HCT116 (cell line): Measurements from ENCODE around the gene HTR1E. TPM values are rescaled to one million over a fixed set of nuclear protein-coding genes. Genes with fewer than 3 reads are reported as not detected.

ENCODE experiments used
- ATAC-seq: fragments of 200-7000 bp; cut with Tn5 transposase; 2 replicates; pipeline ENCODE4 v1.9.1; 2020; ENCODE audit warnings: mild to moderate bottlenecking, moderate library complexity
- BruUV-seq: library from RNA; stranded (reverse); fragments of 400-500 nt; replicated peaks from 2 replicates; lab custom pipeline; 2021; lab: Mats Ljungman, UMichigan
- CTCF ChIA-PET: fragments of 300-600 bp; sonication (Branson Sonifier 250); formaldehyde crosslinking; loops from one replicate; lab custom pipeline; 2021; ENCODE audit warnings: antibody characterized with exemption; lab: Charles Lee
- POLR2A ChIA-PET: fragments of 300-600, 350-600 bp; sonication (Branson Sonifier 250); formaldehyde crosslinking; loops from one replicate; lab custom pipeline; 2021; ENCODE audit warnings: antibody characterized with exemption; lab: Charles Lee
- RAD21 ChIA-PET, 2 experiments: fragments of 300-600 bp; sonication (Branson Sonifier 250); formaldehyde crosslinking; loops; one replicate each; lab custom pipeline; 2023; ENCODE audit warnings: low total read pairs in 2 of 2; ENCODE audit not compliant: uncharacterized antibody in 2 of 2, unreplicated experiment in 2 of 2, low non-redundant PET in 1 of 2; lab: Charles Lee
- DNase-seq: peaks from one replicate; pipeline ENCODE4 v3.0.0-alpha.2; 2010; ENCODE audit warnings: low read depth, low spot score
- H2AFZ ChIP-seq: fragments of 200-600 bp; shearing (Covaris generic), sonication (generic); 2 replicates; pipeline ENCODE4 v1.6.1; 2017; ENCODE audit warnings: low read depth, mixed run types, mixed read lengths, antibody characterized with exemption, low read length; ENCODE audit not compliant: poor library complexity, severe bottlenecking
- H3K27ac ChIP-seq: 2 replicates; pipeline ENCODE4 v1.5.1; 2012; ENCODE audit warnings: low read depth, low read length
- H3K27me3 ChIP-seq: fragments of 200-600 bp; sonication (generic); 2 replicates; pipeline ENCODE4 v1.6.1; 2016; ENCODE audit warnings: mixed run types, low read length, mixed read lengths; ENCODE audit not compliant: insufficient read depth
- H3K36me3 ChIP-seq, 2 experiments: fragments of 200-500 bp in 1 of 2; fragments of 200-600 bp in 1 of 2; sonication (Bioruptor generic) in 1 of 2; sonication (generic) in 1 of 2; 2 replicates each; pipeline versions ENCODE4 v1.5.1 to v1.6.1; 2014 to 2016; ENCODE audit warnings: low read length in 2 of 2, inconsistent platforms in 1 of 2, mixed read lengths in 1 of 2, mixed run types in 1 of 2; ENCODE audit not compliant: insufficient read depth in 2 of 2, control insufficient read depth in 1 of 2
- H3K4me1 ChIP-seq, 2 experiments: fragments of 200-600 bp in 1 of 2; sonication (generic) in 1 of 2; 2 replicates each; pipeline versions ENCODE4 v1.5.1 to v1.6.1; 2012 to 2017; ENCODE audit warnings: low read length in 2 of 2, inconsistent platforms in 1 of 2, mild to moderate bottlenecking in 1 of 2, mixed read lengths in 1 of 2, mixed run types in 1 of 2, moderate library complexity in 1 of 2; ENCODE audit not compliant: insufficient read depth in 2 of 2, control insufficient read depth in 1 of 2
- H3K4me2 ChIP-seq: fragments of 200-600 bp; sonication (generic); 2 replicates; pipeline ENCODE4 v1.6.1; 2017; ENCODE audit warnings: mixed run types, low read length, mixed read lengths
- H3K4me3 ChIP-seq, 2 experiments: fragments of 200-600 bp in 1 of 2; sonication (generic) in 1 of 2; replicated peaks in 1 of 2; 2 replicates each; pipeline ENCODE4 v1.5.1; 2011 to 2016; ENCODE audit warnings: low read length in 2 of 2, control low read depth in 1 of 2, low read depth in 1 of 2, mild to moderate bottlenecking in 1 of 2, mixed read lengths in 1 of 2, mixed run types in 1 of 2
- H3K79me2 ChIP-seq: fragments of 200-600 bp; sonication (generic); 2 replicates; pipeline ENCODE4 v1.6.1; 2017; ENCODE audit warnings: mild to moderate bottlenecking, mixed run types, low read length, moderate library complexity, mixed read lengths; ENCODE audit not compliant: insufficient read depth
- H3K9ac ChIP-seq: fragments of 200-600 bp; sonication (generic); 2 replicates; pipeline ENCODE4 v1.6.1; 2016; ENCODE audit warnings: low read length, mixed read lengths
- H3K9me2 ChIP-seq: fragments of 200-600 bp; sonication (generic), shearing (Covaris generic); 2 replicates; pipeline ENCODE4 v1.6.1; 2017; ENCODE audit warnings: mixed run types, mild to moderate bottlenecking, moderate library complexity; ENCODE audit not compliant: insufficient read depth
- H3K9me3 ChIP-seq, 2 experiments: fragments of 200-500 bp in 1 of 2; fragments of 200-600 bp in 1 of 2; sonication (Bioruptor generic) in 1 of 2; sonication (generic) in 1 of 2; 2 replicates each; pipeline ENCODE4 v1.6.1; 2014 to 2017; ENCODE audit warnings: low read length in 2 of 2, mixed read lengths in 2 of 2, inconsistent platforms in 1 of 2, low read depth in 1 of 2, mild to moderate bottlenecking in 1 of 2, mixed run types in 1 of 2, moderate library complexity in 1 of 2; ENCODE audit not compliant: control insufficient read depth in 1 of 2, insufficient read depth in 1 of 2
- H4K20me1 ChIP-seq: fragments of 200-600 bp; sonication (generic), shearing (Covaris generic); 2 replicates; pipeline ENCODE4 v1.6.1; 2017; ENCODE audit warnings: mixed run types, mild to moderate bottlenecking, moderate library complexity; ENCODE audit not compliant: insufficient read depth
- CEBPB ChIP-seq: IDR thresholded peaks from 2 replicates; pipeline ENCODE4 v1.6.1; 2012; ENCODE audit warnings: low read depth
- EGR1 ChIP-seq: IDR thresholded peaks from 2 replicates; pipeline ENCODE4 v1.6.1; 2012; ENCODE audit warnings: low read depth
- EZH2 ChIP-seq: fragments of 200-600 bp; sonication (generic); IDR thresholded peaks from 2 replicates; pipeline ENCODE4 v1.6.1; 2017; ENCODE audit warnings: antibody characterized with exemption, mixed run types
- EZH2phosphoT487 ChIP-seq: fragments of 200-600 bp; IDR thresholded peaks from 2 replicates; pipeline ENCODE4 v1.6.1; 2018; ENCODE audit warnings: antibody characterized with exemption, borderline replicate concordance
- FOSL1 ChIP-seq: IDR thresholded peaks from 2 replicates; pipeline ENCODE4 v1.6.1; 2012; ENCODE audit warnings: low read depth
- JUND ChIP-seq: IDR thresholded peaks from 2 replicates; pipeline ENCODE4 v1.6.1; 2012
- POLR2A ChIP-seq: IDR thresholded peaks from 2 replicates; pipeline ENCODE4 v1.7.0; 2011; ENCODE audit warnings: borderline replicate concordance; ENCODE audit not compliant: insufficient read depth, insufficient read length; ENCODE audit errors: extremely low read depth
- POLR2AphosphoS5 ChIP-seq: IDR thresholded peaks from 2 replicates; pipeline ENCODE4 v1.6.1; 2011; ENCODE audit warnings: mild to moderate bottlenecking, low read depth, low read length, moderate library complexity
- SRF ChIP-seq: IDR thresholded peaks from 2 replicates; pipeline ENCODE4 v1.6.1; 2012; ENCODE audit warnings: low read depth
- ZFX ChIP-seq: fragments of 450-650 bp; IDR thresholded peaks from 2 replicates; pipeline ENCODE4 v1.6.1; 2017
- intact Hi-C: fragments of 100-400 bp; cut with micrococcal nuclease; formaldehyde crosslinking; loops from 2 replicates; pipeline ENCODE4 v1.10.0; 2022
- total RNA-seq: library from RNA; stranded (reverse); gene quantifications from one replicate; pipeline ENCODE4 v1.2.1, GENCODE V29; 2021; ENCODE audit not compliant: unreplicated experiment
- TF ChIP-seq, protein P1 (sequence below), 3 experiments: fragments of 200-600 bp in 1 of 3; sonication (generic) in 1 of 3; IDR thresholded peaks in 2 of 3; conservative IDR thresholded peaks in 1 of 3; 2 replicates each; pipeline ENCODE4 v1.5.1; 2012 to 2017; ENCODE audit warnings: low read depth in 2 of 3, low read length in 2 of 3, antibody characterized with exemption in 1 of 3, borderline replicate concordance in 1 of 3, control low read depth in 1 of 3, mild to moderate bottlenecking in 1 of 3, mixed read lengths in 1 of 3, mixed run types in 1 of 3, moderate library complexity in 1 of 3; ENCODE audit not compliant: insufficient read depth in 1 of 3

Gene HTR1E
- total RNA-seq, 1 experiment from 2014 or later, result not detected

DNA sequence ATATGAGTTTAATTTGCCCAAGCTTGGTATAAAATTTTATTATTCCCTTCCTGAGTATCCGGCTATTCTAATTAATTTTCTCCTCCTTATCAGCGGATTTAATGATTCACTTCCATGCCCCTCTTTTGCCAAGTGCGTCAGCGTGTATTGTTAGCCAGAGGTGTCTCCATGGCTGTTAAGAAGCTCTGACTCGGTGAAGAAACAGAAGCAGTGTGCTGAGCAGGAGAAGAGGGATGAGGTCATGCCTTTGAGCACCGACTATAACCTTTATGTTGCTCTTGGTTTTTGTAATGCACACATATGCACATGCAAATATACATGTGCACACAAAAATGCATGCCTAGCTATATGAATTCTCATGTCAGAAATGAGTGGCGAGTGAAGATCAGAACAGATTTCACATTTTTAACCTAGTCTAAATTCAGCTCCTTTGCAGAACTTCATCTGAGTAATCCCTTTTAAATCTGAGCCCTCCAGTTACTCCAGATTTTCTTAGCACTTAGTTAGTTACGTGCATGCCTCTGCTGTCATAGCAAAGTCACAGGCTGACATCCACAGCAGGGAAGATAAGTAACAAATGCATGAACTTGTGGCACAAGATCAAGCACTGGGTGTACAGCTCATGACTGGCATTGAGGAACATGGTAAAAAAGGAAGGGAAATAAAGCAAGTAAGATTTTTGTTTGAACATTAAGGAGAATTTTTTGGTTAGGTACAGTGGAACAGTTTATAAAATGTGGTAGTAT, 24.3 kb downstream of the HTR1E start:
- no peak overlapping the region for H2AFZ ChIP-seq
- no peak overlapping the region for H3K9ac ChIP-seq
- ATAC-seq (no peak), DNase-seq (no peak)
- POLR2A ChIA-PET, result no interaction called here
- CTCF ChIA-PET, result no interaction called here
- no peaks in the 10 kb centered on the region for H3K4me1 ChIP-seq
- H3K27me3 ChIP-seq, result no peaks in the 10 kb centered on the region
- H3K79me2 ChIP-seq, result no peaks in the 10 kb centered on the region
- no TSS peak for BruUV-seq
- intact Hi-C loops, result no loop called here
- H3K4me3 ChIP-seq, result no peak overlapping the region
- no peak overlapping the region for H3K27ac ChIP-seq
- no peaks in the 10 kb centered on the region for H3K36me3 ChIP-seq
- H3K9me2 ChIP-seq, result no peaks in the 10 kb centered on the region
- no peaks in the 10 kb centered on the region for H3K9me3 ChIP-seq
- H3K4me2 ChIP-seq, result no peak overlapping the region
- RAD21 ChIA-PET, result no interaction called here
- H4K20me1 ChIP-seq, result no peaks in the 10 kb centered on the region
- TF ChIP-seq POLR2AphosphoS5 (no peak), EGR1 (no peak), CEBPB (no peak), JUND (no peak), EZH2phosphoT487 (no peak), SRF (no peak), EZH2 (no peak), FOSL1 (no peak), POLR2A (no peak), ZFX (no peak)
- TF ChIP-seq, protein P1, sequence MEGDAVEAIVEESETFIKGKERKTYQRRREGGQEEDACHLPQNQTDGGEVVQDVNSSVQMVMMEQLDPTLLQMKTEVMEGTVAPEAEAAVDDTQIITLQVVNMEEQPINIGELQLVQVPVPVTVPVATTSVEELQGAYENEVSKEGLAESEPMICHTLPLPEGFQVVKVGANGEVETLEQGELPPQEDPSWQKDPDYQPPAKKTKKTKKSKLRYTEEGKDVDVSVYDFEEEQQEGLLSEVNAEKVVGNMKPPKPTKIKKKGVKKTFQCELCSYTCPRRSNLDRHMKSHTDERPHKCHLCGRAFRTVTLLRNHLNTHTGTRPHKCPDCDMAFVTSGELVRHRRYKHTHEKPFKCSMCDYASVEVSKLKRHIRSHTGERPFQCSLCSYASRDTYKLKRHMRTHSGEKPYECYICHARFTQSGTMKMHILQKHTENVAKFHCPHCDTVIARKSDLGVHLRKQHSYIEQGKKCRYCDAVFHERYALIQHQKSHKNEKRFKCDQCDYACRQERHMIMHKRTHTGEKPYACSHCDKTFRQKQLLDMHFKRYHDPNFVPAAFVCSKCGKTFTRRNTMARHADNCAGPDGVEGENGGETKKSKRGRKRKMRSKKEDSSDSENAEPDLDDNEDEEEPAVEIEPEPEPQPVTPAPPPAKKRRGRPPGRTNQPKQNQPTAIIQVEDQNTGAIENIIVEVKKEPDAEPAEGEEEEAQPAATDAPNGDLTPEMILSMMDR (IDR thresholded peaks at IDR 0.05 in 2 of 3, conservative IDR thresholded peaks at IDR 0.05 in 1 of 3; ENCODE audit: borderline replicate concordance in 1 of 3, insufficient read depth in 1 of 3, low read depth in 2 of 3, low read length in 2 of 3), result no peak
